Right hindlimb (tissue), 1 donor: ENCODE data around the gene PPP2R2B.

Source experiments
- DNase-seq: peaks from one replicate; pipeline ENCODE4 v3.0.0-alpha.2; 2018

PPP2R2B gene

DNA sequence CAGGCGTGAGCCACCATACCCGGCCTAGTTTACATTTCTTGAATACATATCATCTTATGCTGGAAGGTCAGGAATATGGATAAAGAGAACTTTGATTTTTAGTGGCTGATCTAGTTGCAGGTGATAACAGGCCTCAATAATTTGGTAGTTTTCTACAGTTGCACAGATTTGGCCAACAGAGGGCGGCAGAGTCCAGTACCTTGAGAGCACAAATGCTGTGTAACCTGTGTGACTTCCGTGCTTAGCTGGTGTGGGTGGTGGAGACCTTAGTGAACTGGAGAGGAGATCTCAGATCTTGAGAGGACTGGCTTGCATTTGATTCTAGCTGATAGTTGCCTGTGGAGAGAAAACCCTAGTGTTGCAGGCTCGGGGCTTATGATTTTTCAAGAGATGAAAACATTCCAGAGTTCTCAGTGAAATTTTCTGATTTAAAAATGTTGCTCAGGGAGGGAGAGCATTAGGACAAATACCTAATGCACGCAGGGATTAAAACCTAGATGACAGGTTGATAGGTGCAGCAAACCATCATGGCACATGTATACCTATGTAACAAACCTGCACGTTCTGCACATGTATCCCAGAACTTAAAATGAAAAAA lies 345.2 kb downstream of the PPP2R2B start:
- peak; percentile 57 for DNase-seq
